Measurements from ENCODE around the gene CDC6.

DNA sequence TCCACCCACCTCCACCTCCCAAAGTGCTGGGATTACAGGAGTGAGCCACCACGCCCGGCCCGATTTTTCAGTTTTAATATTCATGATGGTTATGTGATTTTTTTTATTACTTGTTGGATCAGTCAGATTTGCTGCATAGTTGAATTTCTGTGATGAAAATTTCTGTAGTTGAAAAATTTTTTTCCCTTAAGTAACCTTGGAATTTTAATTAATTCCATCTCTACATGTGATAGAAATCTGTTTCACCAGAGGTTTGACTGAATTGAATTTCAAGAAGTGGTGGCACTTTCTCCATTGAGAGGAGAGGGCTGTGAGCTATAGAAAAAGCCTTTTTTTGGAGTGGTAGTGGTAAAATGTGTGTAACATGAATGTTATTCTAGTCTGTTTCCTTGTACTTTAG is 43.9 kb upstream of the CDC6 start:
- TF ChIP-seq, protein P1, sequence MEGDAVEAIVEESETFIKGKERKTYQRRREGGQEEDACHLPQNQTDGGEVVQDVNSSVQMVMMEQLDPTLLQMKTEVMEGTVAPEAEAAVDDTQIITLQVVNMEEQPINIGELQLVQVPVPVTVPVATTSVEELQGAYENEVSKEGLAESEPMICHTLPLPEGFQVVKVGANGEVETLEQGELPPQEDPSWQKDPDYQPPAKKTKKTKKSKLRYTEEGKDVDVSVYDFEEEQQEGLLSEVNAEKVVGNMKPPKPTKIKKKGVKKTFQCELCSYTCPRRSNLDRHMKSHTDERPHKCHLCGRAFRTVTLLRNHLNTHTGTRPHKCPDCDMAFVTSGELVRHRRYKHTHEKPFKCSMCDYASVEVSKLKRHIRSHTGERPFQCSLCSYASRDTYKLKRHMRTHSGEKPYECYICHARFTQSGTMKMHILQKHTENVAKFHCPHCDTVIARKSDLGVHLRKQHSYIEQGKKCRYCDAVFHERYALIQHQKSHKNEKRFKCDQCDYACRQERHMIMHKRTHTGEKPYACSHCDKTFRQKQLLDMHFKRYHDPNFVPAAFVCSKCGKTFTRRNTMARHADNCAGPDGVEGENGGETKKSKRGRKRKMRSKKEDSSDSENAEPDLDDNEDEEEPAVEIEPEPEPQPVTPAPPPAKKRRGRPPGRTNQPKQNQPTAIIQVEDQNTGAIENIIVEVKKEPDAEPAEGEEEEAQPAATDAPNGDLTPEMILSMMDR (IDR thresholded peaks at IDR 0.05; ENCODE audit: low read depth, low read length) = no peak
- TF ChIP-seq EZH2phosphoT487 (IDR thresholded peaks at IDR 0.05; ENCODE audit: low read depth) = no peak

Data from OCI-LY3 (cell line).